ENCODE results near the gene SDF2L1.
"Not testable (repeated sequence)": the region's sequence is repeated elsewhere in the genome, so short reads cannot be mapped to it uniquely, and the experiment has no call there.

Gene SDF2L1

GRCh38 chr22:21686634-21687393 is 44.7 kb downstream of the SDF2L1 start:
- DNase-seq (ENCODE audit: low spot score), result no peak

- no peak for DNase-seq (ENCODE audit: low spot score)
Observed at GRCh38 chr22:21687685-21688259, 45.7 kb downstream of the SDF2L1 start.

GRCh38 chr22:21688341-21688705 is 46.2 kb downstream of the SDF2L1 start:
- DNase-seq (ENCODE audit: low spot score), result no peak

- DNase-seq (ENCODE audit: low spot score), result peak; percentile 83
Observed at GRCh38 chr22:21688706-21689381, 46.7 kb downstream of the SDF2L1 start.

- no peak for DNase-seq (ENCODE audit: low spot score)
Observed at GRCh38 chr22:21690401-21690801, 48.3 kb downstream of the SDF2L1 start.

- no peak for DNase-seq (ENCODE audit: low spot score)
Observed at GRCh38 chr22:21691816-21692215, 49.7 kb downstream of the SDF2L1 start.

- DNase-seq (ENCODE audit: low spot score), result not testable (repeated sequence)
Observed at GRCh38 chr22:21692856-21693255, 50.8 kb downstream of the SDF2L1 start.

- no peak for DNase-seq (ENCODE audit: low spot score)
Observed at GRCh38 chr22:21693333-21693998, 51.4 kb downstream of the SDF2L1 start.
